Measurements from ENCODE around the gene NOMO2.
"Not testable (repeated sequence)": the region's sequence is repeated elsewhere in the genome, so short reads cannot be mapped to it uniquely, and the experiment has no call there.

DNA sequence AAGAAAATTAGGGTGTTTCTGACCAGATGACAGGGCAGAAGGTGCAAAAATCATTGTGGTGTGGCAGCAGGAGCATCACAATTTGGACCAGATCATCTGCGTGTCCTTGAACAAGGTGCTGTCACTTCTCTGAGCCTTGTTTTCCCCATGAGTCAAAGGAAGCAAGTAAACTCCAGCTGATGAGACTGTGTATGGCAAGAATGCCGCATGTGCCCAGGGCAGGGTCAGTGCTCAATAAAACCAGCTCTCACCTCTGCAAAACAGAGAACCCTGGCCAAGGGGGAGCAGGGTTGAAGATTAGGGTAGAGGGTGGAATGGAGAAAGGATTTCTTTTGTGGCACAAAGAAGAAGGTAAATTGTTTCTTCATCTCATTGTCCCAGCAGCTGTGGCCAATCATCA is 17.4 kb upstream of the NOMO2 start:
- TF ChIP-seq YY1 (IDR thresholded peaks at IDR 0.05); SP1 (IDR thresholded peaks at IDR 0.05); HNF4G (IDR thresholded peaks at IDR 0.05); TAF1 (conservative IDR thresholded peaks at IDR 0.05): not testable (repeated sequence)
- TF ChIP-seq, protein P1, sequence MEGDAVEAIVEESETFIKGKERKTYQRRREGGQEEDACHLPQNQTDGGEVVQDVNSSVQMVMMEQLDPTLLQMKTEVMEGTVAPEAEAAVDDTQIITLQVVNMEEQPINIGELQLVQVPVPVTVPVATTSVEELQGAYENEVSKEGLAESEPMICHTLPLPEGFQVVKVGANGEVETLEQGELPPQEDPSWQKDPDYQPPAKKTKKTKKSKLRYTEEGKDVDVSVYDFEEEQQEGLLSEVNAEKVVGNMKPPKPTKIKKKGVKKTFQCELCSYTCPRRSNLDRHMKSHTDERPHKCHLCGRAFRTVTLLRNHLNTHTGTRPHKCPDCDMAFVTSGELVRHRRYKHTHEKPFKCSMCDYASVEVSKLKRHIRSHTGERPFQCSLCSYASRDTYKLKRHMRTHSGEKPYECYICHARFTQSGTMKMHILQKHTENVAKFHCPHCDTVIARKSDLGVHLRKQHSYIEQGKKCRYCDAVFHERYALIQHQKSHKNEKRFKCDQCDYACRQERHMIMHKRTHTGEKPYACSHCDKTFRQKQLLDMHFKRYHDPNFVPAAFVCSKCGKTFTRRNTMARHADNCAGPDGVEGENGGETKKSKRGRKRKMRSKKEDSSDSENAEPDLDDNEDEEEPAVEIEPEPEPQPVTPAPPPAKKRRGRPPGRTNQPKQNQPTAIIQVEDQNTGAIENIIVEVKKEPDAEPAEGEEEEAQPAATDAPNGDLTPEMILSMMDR (IDR thresholded peaks at IDR 0.05; ENCODE audit: low read depth, low read length, missing input control) = not testable (repeated sequence)
- TF ChIP-seq, protein P2, sequence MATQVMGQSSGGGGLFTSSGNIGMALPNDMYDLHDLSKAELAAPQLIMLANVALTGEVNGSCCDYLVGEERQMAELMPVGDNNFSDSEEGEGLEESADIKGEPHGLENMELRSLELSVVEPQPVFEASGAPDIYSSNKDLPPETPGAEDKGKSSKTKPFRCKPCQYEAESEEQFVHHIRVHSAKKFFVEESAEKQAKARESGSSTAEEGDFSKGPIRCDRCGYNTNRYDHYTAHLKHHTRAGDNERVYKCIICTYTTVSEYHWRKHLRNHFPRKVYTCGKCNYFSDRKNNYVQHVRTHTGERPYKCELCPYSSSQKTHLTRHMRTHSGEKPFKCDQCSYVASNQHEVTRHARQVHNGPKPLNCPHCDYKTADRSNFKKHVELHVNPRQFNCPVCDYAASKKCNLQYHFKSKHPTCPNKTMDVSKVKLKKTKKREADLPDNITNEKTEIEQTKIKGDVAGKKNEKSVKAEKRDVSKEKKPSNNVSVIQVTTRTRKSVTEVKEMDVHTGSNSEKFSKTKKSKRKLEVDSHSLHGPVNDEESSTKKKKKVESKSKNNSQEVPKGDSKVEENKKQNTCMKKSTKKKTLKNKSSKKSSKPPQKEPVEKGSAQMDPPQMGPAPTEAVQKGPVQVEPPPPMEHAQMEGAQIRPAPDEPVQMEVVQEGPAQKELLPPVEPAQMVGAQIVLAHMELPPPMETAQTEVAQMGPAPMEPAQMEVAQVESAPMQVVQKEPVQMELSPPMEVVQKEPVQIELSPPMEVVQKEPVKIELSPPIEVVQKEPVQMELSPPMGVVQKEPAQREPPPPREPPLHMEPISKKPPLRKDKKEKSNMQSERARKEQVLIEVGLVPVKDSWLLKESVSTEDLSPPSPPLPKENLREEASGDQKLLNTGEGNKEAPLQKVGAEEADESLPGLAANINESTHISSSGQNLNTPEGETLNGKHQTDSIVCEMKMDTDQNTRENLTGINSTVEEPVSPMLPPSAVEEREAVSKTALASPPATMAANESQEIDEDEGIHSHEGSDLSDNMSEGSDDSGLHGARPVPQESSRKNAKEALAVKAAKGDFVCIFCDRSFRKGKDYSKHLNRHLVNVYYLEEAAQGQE (IDR thresholded peaks at IDR 0.05) = not testable (repeated sequence)
- TF ChIP-seq, protein P3, sequence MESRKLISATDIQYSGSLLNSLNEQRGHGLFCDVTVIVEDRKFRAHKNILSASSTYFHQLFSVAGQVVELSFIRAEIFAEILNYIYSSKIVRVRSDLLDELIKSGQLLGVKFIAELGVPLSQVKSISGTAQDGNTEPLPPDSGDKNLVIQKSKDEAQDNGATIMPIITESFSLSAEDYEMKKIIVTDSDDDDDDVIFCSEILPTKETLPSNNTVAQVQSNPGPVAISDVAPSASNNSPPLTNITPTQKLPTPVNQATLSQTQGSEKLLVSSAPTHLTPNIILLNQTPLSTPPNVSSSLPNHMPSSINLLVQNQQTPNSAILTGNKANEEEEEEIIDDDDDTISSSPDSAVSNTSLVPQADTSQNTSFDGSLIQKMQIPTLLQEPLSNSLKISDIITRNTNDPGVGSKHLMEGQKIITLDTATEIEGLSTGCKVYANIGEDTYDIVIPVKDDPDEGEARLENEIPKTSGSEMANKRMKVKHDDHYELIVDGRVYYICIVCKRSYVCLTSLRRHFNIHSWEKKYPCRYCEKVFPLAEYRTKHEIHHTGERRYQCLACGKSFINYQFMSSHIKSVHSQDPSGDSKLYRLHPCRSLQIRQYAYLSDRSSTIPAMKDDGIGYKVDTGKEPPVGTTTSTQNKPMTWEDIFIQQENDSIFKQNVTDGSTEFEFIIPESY (IDR thresholded peaks at IDR 0.05) = not testable (repeated sequence)

Data from liver (tissue), 3 donors.